ENCODE measurements around the gene DGLUCY. TPM values are rescaled to one million over a fixed set of nuclear protein-coding genes. Genes with fewer than 3 reads are reported as not detected.

Gene DGLUCY
- total RNA-seq, 1 experiment from 2014 or later: 67.0 TPM

GRCh38 chr14:91186515-91187066 is 72.7 kb downstream of the DGLUCY start:
- Histone ChIP-seq H4K20me1 (ENCODE audit: insufficient read depth) (no peaks in the 10 kb centered on the region), H2AFZ (ENCODE audit: low read depth, low read length, poor library complexity, severe bottlenecking) (no peak overlapping the region), H3K9me2 (ENCODE audit: insufficient read depth) (no peaks in the 10 kb centered on the region), H3K4me2 (ENCODE audit: low read length) (no peak overlapping the region), H3K4me3 (replicated peaks in 1 of 2; ENCODE audit: low read depth in 1 of 2, low read length in 2 of 2) (no peak overlapping the region), H3K27me3 (ENCODE audit: insufficient read depth, low read length) (no peaks in the 10 kb centered on the region), H3K9me3 (ENCODE audit: control insufficient read depth in 1 of 2, insufficient read depth in 1 of 2, low read depth in 1 of 2, low read length in 2 of 2) (no peaks in the 10 kb centered on the region), H3K4me1 (ENCODE audit: control insufficient read depth in 1 of 2, insufficient read depth in 2 of 2, low read length in 2 of 2) (no peaks in the 10 kb centered on the region), H3K9ac (ENCODE audit: low read length) (no peak overlapping the region), H3K27ac (ENCODE audit: low read depth, low read length) (no peak overlapping the region), H3K79me2 (ENCODE audit: insufficient read depth, low read length) (no peaks in the 10 kb centered on the region), H3K36me3 (ENCODE audit: control insufficient read depth in 1 of 2, insufficient read depth in 2 of 2, low read length in 2 of 2) (peaks cover 16 to 31% of the 10 kb centered on the region in 2 experiments)
- no peak for ATAC-seq
- DNase-seq (ENCODE audit: low read depth, low spot score): no peak
- intact Hi-C loops (cut with micrococcal nuclease): no loop called here
- ChIA-PET CTCF (interaction anchor here (0.9 kb wide), 1 partner anchor 9 kb away, joined by 3 read pairs; no protein-coding TSS in a partner anchor), POLR2A (no interaction called here), RAD21 (ENCODE audit: low non-redundant PET in 1 of 2, low total read pairs in 2 of 2, uncharacterized antibody in 2 of 2, unreplicated experiment in 2 of 2) (no interaction called here)
- BruUV-seq (replicated peaks): no TSS peak
- TF ChIP-seq EZH2phosphoT487 (IDR thresholded peaks at IDR 0.05; ENCODE audit: borderline replicate concordance): no peak
- TF ChIP-seq YY1 (IDR thresholded peaks at IDR 0.05; ENCODE audit: extremely low read depth, insufficient replicate concordance, low read depth, low read length): no peak
- TF ChIP-seq EGR1 (IDR thresholded peaks at IDR 0.05; ENCODE audit: low read depth): no peak

DNA sequence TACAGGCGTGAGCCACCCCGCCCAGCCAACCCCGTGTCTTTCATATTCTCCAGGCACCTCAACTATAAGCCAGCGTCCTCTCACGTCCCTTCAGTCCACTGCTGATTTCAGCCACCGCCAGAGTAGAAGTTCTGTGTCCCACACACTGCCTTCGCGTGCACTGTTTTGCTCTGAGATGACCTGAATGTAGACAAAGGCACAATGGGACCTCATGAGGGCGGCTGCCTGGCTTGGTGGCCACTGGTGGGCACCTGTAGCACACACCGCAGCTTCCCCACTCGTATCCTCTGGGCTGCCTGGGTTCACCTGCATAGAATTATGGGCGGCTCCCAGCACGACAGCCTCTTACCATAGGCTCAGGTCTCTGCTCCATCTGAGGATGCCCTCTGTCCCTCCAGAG is 73.4 kb downstream of the DGLUCY start:
- DNase-seq (ENCODE audit: low read depth, low spot score) (no peak), ATAC-seq (no peak)
- Histone ChIP-seq H3K36me3 (ENCODE audit: control insufficient read depth in 1 of 2, insufficient read depth in 2 of 2, low read length in 2 of 2) (peaks cover 16 to 34% of the 10 kb centered on the region in 2 experiments), H2AFZ (ENCODE audit: low read depth, low read length, poor library complexity, severe bottlenecking) (no peak overlapping the region), H3K27ac (ENCODE audit: low read depth, low read length) (no peak overlapping the region), H3K4me2 (ENCODE audit: low read length) (no peak overlapping the region), H3K9me2 (ENCODE audit: insufficient read depth) (no peaks in the 10 kb centered on the region), H3K79me2 (ENCODE audit: insufficient read depth, low read length) (no peaks in the 10 kb centered on the region), H3K9ac (ENCODE audit: low read length) (no peak overlapping the region), H4K20me1 (ENCODE audit: insufficient read depth) (no peaks in the 10 kb centered on the region), H3K9me3 (ENCODE audit: control insufficient read depth in 1 of 2, insufficient read depth in 1 of 2, low read depth in 1 of 2, low read length in 2 of 2) (no peaks in the 10 kb centered on the region), H3K4me1 (ENCODE audit: control insufficient read depth in 1 of 2, insufficient read depth in 2 of 2, low read length in 2 of 2) (no peaks in the 10 kb centered on the region), H3K27me3 (ENCODE audit: insufficient read depth, low read length) (no peaks in the 10 kb centered on the region), H3K4me3 (replicated peaks in 1 of 2; ENCODE audit: low read depth in 1 of 2, low read length in 2 of 2) (no peak overlapping the region)
- RAD21 ChIA-PET (ENCODE audit: low non-redundant PET in 1 of 2, low total read pairs in 2 of 2, uncharacterized antibody in 2 of 2, unreplicated experiment in 2 of 2): no interaction called here
- BruUV-seq (replicated peaks): no TSS peak
- CTCF ChIA-PET: no interaction called here
- POLR2A ChIA-PET: no interaction called here
- TF ChIP-seq TCF7L2 (IDR thresholded peaks at IDR 0.05; ENCODE audit: borderline replicate concordance, extremely low read depth, insufficient read depth, insufficient read length) (no peak), CTCF (IDR thresholded peaks at IDR 0.05 in 2 of 3, conservative IDR thresholded peaks at IDR 0.05 in 1 of 3; ENCODE audit: borderline replicate concordance in 1 of 3, insufficient read depth in 1 of 3, low read depth in 2 of 3, low read length in 2 of 3) (no peak)
- intact Hi-C loops (cut with micrococcal nuclease): no loop called here
